Hematopoietic multipotent progenitor cell (in vitro differentiated cells): ENCODE data around the gene CDYL. TPM values are rescaled to one million over a fixed set of nuclear protein-coding genes. Genes with fewer than 3 reads are reported as not detected.
A peak's percentile ranks its signal among the peaks of the same experiment; 100 is the strongest.

Source experiments
- DNase-seq, 3 donors: peaks; one replicate each; pipeline ENCODE4 v3.0.0-alpha.2; 2011 to 2015; ENCODE audit warnings: low read depth in 2 of 3, low spot score in 2 of 3
- total RNA-seq: library from RNA; depleted of rRNA; stranded (reverse); fragments of >200 nt; gene quantifications from one replicate; pipeline ENCODE4 v1.2.3, GENCODE V29; 2012

The CDYL gene
- total RNA-seq, 1 donor = 53.1 TPM

DNA sequence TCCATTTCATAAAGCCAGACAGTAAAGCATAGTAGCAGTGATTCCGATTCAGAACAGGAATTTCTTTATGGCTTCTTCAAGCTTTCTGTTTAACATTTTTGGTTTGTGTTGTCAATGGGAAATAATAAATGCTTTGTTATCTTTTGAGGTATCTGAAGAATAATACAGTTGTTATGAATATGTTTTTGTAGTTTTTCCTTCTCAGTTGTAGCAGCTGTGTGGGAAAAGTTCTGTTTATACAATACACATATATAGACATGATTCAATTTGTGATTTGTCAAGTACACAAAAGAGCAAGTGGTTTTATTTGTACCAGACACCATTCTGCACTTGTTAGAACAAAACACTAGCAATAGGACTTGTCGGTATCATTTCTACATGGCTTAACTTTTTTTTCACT lies 96.6 kb downstream of the CDYL start:
- no peak for DNase-seq

DNA sequence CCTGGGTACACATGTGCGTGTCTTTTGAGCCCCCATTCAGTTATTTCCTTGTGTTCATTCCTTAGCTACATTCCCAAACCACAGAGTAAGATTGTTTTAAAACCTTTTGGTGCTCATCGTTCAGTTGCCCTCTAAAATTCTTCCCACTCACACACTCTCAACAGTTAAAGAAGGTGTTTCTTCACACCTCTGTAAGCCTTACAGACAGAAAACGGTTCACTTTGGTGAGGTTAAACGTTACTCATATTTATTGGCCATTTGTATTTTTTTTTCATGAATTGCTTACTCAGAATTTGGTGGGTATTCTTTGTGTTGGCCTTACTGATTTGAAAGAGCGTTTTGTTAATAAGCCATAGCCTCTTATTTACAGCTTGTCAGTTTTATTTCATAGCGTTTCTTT lies 97.7 kb downstream of the CDYL start:
- no peak for DNase-seq

DNA sequence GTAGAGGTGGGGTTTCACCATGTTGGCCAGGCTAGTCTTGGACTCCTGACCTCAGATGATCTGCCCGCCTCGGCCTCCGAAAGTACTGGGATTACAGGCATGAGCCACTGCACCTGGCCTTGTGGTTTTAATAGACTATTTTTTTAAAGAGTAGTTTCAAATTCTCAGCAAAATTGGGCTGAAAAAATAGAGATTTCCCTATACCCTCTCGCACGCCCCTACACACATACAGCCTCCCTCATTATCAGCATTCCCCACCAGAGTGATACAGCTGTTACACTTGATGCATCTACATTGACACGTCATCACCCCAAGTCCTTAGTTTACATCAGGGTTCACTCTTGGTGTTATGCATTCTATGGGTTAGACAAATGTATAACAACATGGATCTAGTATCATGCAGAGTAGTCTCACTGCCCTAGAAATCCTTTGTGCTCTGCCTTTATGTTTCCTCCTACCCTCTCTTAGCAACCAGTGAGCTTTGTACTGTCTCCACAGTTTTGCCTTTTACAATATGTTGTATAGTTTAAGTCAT lies 103.6 kb downstream of the CDYL start:
- no peak for DNase-seq

DNA sequence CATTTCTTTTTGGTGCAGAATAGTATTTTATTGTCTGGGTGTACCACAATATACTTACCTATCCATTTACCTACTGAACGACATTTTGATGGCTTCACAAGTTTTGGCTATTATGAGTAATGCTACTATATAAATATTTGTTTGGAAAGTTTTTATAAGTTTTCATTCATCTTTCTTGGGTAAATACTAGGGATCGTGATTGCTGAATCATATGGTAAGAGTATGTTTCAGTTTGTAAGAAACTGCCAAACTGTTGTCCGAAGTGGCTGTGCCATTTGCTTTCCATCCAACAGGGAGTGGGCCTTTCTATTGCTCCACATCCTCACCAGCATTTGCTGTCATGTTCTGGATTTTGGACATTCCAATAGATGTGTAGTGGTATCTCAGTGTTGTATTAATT lies 104.2 kb downstream of the CDYL start:
- DNase-seq = no peak

DNA sequence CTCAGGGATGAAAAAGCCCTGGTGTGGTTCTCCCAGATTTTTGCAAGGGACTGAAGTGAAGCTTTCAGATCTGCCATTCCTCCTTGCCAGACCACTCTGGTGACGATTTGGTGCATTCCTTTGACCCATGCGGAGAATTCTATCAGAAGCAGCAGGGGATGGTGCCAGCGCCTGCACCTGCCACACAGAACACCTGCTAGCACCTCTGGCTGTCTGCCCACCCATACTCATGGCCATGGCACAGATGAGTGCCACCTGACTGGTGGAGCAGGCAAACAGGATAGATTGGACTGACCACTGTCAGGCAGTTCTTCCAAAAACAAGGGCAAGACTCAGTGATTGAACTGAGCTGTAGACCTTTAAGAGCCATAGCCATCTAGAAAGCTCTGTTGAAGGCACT lies 107.1 kb downstream of the CDYL start:
- DNase-seq = no peak

DNA sequence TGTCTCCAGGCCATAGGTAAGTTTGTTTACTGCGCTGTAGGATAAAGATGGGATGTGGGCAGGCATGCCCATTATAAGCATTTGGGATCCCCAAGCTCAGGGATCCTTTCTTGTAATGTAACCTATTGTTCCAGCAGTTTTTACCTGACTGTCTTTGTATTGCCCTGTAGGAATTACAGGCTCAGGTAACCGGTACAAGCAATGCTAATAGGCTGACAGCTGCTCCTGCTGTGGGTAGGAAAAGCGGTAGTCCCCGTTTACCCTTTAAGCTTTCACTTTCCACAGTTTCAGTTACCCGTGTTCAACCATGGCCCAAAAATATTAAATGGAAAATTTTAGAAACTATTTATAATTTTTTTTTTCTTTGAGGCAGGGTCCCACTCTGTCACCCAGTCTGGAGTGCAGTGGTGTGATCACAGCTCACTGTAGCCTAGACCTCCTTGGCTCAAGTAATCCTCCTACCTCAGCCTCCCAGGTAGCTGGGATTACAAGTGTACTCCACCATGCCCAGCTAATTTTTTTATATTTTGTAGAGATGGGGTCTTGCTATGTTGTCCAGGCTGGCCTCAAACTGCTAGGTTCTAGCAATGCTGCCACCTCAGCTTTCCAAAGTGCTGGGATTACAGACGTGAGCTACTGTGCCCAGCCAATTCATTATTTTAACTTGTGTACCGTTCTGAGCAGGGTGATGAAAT lies 108.6 kb downstream of the CDYL start:
- DNase-seq = no peak

DNA sequence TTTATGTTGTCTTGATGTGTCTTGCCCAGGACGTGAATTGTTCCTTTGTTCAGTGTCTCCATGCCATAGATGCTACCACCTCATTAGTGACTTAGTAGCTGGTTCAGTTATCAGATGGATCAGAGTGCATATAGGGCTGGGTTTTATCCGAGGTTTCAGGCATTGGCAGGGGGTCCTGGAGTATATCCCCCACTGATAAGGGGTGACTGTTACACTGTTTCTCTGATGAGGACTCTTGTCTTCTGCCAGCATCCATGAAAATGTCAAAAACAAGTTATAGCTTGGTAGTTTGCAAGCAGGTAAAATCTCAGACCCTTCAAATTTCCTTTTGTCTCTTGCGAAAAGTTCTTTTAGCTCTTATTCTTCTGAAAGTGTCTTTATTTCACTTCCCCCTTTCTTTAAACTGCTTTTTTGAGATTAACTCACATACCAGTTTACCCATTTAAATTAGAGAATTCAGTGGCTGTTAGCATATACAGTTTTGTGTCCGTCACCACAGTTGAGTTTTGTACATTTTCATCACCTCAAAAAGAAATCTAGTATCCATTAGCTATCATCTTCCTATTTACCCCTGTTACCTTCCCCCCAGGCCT lies 109.2 kb downstream of the CDYL start:
- no peak for DNase-seq

DNA sequence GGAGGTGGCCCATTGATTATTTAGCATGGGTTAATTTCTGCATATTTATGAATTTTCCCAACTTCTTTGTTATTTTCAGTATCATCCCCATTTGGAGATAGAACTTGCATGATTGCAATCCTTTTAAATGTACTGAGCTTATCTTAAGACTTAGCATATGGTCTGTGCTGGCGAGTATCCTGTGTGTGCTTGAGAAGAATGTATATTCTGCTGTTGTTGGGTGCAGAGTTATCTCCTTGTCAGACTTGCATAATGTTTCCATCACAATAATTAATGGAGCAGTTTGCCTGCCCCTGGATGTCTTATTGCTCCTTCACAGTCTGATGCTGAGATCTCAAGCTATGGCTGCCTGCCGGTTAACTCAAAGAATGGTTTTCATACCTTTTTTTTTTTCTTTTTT lies 112.6 kb downstream of the CDYL start:
- no peak for DNase-seq

DNA sequence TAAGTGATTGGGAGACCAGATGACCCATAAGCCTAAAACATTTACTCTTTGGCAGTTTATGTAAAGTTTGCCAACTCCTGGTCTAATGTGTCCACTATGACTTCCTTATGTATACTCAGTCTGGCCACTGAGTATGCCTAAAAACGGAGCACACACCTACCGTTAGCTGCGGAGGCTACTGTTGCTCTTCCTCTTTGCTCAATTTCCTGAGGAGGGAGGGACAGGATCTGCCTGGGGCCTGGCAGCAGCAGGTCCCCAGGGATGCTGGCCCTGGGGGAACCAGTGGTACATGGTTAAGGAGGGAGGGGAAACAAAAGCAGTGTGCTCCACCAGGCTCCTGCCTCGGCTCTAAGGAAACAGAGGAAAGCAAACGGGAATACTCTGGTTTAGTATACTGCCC lies 113.5 kb downstream of the CDYL start:
- DNase-seq = no peak

DNA sequence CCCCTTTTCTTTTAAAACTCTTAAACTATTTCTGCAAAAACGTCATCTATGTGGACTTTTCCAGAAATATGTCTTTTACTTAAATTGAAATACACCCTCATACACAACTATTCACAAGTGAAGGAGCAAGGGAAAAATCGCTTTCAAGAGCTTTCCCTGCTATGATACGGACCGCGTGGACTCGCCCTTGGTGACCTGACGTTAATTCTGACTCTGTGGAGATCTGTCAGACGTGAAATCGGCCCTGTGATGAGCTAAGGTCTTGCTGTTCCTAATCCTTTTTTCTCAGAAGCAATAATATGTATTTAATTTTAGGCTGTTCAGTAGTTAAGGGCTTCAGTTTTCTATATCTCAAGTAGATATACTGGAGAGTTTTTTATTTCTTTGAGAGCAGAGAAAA lies 114.0 kb downstream of the CDYL start:
- no peak for DNase-seq

DNA sequence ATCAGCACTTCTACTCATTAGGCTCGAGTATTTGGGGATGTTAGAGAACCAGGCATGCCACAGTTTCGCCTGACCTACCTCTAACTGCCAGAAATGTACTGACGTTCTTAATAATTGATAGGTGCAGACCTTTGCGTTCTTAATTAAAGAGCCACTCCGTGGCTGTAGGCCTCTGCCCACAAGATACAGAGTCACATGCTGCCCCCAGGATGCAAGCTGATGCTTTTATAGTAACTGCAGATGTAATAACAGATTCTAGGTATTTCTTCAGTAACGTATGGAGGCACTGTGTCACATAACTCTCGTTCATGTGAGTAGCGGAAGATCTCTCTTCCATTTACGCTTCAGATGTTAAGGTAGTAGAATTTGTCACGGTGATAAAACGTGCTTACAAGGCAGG lies 114.4 kb downstream of the CDYL start:
- no peak for DNase-seq

DNA sequence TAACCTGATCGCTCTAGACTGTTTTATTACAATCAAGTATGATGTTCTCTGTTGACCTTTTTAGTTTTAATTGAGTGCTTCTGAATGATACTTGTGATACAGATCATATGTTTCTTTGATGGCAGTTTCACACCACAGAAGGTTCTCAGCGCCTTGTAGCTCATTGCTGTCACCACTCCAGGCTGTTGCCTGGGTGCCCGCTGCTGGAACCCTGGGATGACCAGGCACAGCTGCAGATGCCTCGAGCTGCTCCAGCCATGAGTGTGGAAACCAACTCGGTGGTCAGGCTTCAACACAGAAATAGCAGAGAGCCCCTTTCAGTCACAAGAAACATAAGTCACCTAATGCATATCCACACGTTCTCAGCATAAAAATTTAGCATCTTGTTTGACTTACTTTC lies 114.9 kb downstream of the CDYL start:
- DNase-seq = no peak

DNA sequence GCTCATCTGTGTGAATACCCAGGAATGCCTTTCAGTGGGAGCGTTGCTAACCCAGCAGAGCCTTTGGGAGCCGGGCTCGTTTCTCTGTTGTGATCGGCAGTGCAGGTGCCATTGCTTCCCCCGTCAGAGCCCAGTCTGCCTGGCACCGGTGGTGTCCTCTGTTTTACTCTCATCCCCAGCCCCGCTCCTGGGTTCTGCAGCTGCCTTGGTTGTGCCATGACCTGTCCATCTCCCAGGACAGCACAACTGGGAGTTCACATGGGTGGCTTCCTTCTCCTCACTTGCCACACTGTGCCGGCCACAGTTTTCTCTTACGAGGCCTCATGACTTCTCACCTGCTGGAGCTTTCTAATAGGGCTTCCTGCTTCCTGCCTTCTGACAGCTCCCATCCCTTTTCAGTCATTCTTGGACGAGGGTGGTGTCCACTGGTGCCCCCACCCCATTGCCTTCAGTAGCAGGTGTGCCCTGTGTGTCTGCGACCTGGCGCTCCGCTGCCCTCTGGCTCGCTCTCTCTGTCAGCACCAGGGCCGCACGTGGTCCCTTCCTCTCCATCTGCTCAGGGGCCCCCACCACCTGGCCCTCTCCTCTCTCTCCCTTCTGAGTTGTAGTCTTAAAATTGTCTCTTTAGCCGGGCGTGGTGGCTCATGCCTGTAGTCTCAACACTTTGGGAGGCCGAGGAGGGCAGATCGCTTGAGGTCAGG lies 116.7 kb downstream of the CDYL start:
- no peak for DNase-seq

DNA sequence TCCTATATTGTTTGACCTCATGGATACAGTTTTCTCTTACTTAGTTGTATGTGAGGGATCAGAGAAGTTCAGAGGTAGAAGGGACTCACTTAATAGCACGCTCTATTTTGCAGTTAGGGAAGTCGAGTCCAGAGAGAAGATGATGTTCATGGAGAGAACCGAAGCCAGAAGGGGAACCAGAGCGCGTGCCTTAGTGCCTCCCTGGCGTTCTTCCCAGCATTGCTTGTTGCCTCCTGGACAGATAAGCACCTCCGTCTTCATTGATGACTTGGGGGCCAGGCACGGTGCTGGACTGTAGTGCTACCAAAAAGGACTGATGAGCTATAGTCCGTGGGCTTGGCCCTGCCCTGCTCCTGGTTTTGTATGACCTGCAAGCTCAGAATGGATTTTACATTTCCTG lies 117.8 kb downstream of the CDYL start:
- DNase-seq = no peak

DNA sequence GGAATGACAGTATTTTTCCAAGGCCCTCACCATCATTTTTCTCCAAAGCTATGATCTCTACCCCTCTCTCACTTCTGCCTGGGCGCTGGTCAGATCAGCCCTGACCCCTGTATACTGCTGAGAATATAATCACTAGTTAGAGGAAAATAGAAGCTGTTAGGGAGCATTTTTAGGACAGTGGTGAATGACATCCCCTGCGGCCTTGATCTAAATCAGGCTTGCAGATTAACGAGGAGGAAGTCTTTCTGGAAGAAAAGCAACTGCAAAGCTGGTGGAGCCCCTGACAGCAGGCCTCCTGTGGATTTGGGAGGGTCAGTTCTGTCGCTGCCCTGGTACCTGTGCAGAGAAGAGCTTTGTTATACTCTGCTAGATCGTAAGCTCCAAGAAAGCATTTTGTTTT lies 119.8 kb downstream of the CDYL start:
- no peak for DNase-seq

DNA sequence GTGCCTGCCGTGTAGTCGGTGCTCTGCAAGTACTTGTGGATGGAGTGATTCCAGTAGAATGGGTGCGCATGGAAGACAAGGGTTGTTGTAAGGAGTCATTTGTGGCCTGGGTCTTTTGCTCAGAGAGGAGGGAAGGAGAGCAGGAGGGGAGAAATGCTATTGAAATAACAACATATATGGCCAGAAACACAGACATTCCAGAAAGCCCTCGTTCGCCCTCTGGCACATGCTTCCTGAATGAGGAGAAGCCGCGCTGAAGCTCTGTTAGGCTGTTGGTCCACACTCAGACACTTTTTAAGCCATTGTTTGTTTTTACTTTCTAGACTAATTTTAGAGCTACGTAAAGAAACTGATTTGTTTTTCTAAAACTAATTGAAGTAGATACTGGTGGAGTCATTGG lies 120.2 kb downstream of the CDYL start:
- DNase-seq = no peak

DNA sequence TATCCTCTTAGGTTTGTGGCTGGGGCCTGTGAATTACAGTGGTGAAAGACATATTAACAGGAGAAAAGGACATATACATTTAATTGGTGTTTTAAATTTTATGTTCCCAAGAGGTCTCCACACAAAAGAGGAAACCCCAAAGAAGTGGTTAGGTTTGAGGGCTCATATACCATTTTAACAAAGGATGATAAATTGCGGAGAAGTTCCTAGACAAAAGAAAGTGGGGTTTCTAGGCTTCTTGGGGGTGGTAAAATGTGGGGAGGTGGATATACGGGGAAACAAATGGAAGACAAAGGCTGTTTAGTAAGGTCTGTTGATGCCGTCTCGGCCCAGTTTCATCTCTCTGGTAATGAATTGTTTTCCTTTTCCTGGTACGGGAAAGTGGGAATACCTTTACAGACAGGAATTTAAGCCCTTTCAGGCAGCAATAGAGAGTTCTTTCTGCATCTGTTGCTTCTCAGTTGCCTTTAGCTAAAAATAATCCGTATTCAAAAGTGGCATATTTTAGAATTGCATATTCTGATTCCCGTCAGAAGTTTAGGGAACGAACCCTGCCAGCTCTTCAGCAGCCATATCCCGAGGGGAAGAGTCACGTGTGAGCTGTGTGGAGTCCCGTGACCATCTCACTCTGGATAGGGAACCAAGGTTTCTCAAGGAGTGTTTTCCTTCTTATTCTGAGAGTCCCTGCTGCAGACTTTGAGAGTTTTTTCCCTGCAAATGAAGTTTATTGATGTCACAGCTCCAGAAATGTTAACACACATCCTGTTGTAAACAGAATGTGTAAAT lies 123.2 kb downstream of the CDYL start:
- DNase-seq = no peak

DNA sequence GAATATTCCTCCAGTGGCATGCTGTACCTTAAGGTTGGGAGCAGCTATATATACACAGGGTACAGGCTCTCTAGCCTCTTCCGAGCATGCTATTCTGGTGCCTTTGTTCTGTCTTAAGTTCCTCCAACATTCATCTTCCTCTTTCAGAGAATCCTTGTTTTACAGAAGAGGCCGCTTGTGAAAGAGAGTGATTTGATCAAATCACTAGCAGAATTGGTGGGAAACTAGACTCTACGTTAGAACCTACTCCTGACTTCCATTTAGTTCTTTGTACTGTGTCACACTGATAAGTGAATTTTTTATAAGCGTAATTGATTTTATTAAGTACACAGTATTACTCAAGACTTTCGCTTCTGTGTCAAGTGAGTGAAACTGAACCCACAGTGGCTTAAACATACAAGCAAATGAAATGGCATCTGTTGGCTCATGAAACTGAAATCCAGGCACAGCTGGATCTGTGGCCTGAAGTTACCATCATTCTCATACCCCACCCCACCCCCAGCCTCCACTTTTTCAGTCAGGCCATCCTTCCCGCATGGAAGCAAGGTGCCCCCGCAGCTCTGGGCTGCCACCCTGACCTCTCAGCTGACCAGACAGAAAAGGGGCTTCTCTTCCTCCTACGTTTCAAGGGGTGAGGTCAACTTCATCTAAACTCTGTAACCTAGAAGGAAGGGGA lies 125.3 kb downstream of the CDYL start:
- DNase-seq = no peak

DNA sequence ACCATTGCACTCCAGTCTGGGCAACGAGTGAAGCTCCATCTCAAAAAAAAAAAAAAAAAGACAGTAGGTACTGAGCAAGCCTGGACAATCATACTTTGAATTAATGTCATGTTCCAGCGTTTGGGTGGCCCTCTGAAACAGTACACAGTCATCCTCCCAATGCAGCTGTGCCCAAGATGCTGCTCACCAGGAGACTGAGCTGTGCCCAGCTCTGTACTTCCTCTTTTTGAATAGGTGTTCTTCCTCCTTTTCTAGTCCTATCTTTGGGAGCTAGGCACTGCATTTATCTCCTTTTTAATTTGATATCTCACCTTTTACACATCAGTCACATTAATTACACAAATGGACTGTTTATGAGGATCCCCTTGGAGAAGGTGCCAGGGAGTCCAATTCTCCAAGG lies 126.2 kb downstream of the CDYL start:
- DNase-seq = peak in 2 of 3 donors; percentile 32 to 64

DNA sequence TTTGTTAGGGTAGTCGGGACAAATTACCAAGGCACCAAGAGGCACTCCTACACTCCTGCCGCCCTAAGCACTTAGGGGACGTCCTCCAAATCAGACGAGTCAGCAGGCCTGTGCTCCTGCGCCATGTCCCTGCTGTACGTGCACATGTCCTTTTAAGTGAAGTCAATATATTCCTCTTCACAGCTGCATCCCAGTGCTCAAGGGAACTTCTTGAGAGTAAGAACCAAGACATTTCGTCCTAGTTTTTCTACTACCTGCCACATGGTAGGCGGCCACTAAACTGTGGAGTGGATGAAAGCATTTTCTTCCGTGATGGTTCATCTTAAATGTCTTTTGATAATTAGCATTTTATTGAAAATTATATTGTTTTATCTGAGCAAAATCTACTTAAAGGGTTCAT lies 126.9 kb downstream of the CDYL start:
- no peak for DNase-seq
